Stimulated activated naive CD4-positive, alpha-beta T cell (primary cell): ENCODE data around the gene TBC1D22A.

Source experiments
- DNase-seq, 6 experiments: peaks; one replicate each; lab custom pipeline; 2025; lab: John Stamatoyannopoulos, UW

The TBC1D22A gene

GRCh38 chr22:46795845-46796565, 33.6 kb downstream of the TBC1D22A start:
- DNase-seq, result no peak

GRCh38 chr22:46796566-46797195, 34.2 kb downstream of the TBC1D22A start:
- DNase-seq, result no peak

GRCh38 chr22:46797355-46797754, 34.9 kb downstream of the TBC1D22A start:
- DNase-seq, result no peak

- no peak for DNase-seq
Measured at GRCh38 chr22:46798041-46798365, 35.6 kb downstream of the TBC1D22A start.

GRCh38 chr22:46798366-46799350, 36.2 kb downstream of the TBC1D22A start:
- DNase-seq, result peak; percentile 11 to 56 (median 46)

- DNase-seq, result no peak
Measured at GRCh38 chr22:46799626-46800025, 37.2 kb downstream of the TBC1D22A start.

- DNase-seq, result no peak
Measured at GRCh38 chr22:46800102-46800857, 37.8 kb downstream of the TBC1D22A start.

GRCh38 chr22:46801331-46801811, 38.9 kb downstream of the TBC1D22A start:
- DNase-seq, result no peak

- no peak for DNase-seq
Measured at GRCh38 chr22:46801826-46802607, 39.6 kb downstream of the TBC1D22A start.

GRCh38 chr22:46802608-46803027, 40.2 kb downstream of the TBC1D22A start:
- DNase-seq, result no peak

GRCh38 chr22:46803031-46803880, 40.8 kb downstream of the TBC1D22A start:
- DNase-seq, result peak; percentile 45 to 79 (median 62)

- DNase-seq, result no peak
Measured at GRCh38 chr22:46803936-46804335, 41.5 kb downstream of the TBC1D22A start.

GRCh38 chr22:46806794-46807193, 44.3 kb downstream of the TBC1D22A start:
- no peak for DNase-seq

GRCh38 chr22:46807458-46807857, 45.0 kb downstream of the TBC1D22A start:
- DNase-seq, result no peak

GRCh38 chr22:46809153-46809885, 46.9 kb downstream of the TBC1D22A start:
- DNase-seq, result no peak

GRCh38 chr22:46810856-46811786, 48.7 kb downstream of the TBC1D22A start:
- no peak for DNase-seq

- no peak for DNase-seq
Measured at GRCh38 chr22:46812034-46812605, 49.7 kb downstream of the TBC1D22A start.

- DNase-seq, result no peak
Measured at GRCh38 chr22:46812788-46813187, 50.3 kb downstream of the TBC1D22A start.
